ACHN (cell line): ENCODE results near the gene NACA2.
A peak's percentile ranks its signal among the peaks of the same experiment; 100 is the strongest.
"Not testable (repeated sequence)": the region's sequence is repeated elsewhere in the genome, so short reads cannot be mapped to it uniquely, and the experiment has no call there.

Source experiments
- DNase-seq: peaks from one replicate; pipeline ENCODE4 v3.0.0-alpha.2; 2015
- in situ Hi-C: cut with HindIII; loops from 2 replicates; pipeline ENCODE4 v1.10.0; 2017; ENCODE audit warnings: low sequenced_read_pairs, low pct_ligation_motif_present, low pct_unique_long_range_greater_than_20kb

The NACA2 gene

GRCh38 chr17:61583242-61583641 is 7.8 kb downstream of the NACA2 start:
- in situ Hi-C loops: no loop called here
- peak; percentile 70 for DNase-seq

DNA sequence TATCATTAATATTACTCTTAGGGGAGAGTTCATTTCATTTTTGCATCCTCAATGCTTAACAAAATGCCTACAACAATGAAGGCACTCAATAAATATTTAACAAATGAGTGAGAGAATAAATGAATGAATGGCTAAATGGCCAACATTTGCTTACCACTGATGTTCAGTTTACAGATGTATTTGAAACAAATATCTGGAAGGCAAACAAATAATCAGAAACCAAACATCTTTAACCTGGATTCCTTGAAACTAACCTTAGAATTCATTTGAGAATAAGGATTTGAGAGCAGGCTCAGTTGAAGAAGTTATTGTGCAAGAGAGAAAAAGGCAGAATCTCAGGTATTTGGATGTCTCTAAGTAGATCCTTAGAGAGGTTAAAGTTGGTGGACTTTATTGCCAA is 8.4 kb downstream of the NACA2 start:
- no peak for DNase-seq
- in situ Hi-C loops: no loop called here

DNA sequence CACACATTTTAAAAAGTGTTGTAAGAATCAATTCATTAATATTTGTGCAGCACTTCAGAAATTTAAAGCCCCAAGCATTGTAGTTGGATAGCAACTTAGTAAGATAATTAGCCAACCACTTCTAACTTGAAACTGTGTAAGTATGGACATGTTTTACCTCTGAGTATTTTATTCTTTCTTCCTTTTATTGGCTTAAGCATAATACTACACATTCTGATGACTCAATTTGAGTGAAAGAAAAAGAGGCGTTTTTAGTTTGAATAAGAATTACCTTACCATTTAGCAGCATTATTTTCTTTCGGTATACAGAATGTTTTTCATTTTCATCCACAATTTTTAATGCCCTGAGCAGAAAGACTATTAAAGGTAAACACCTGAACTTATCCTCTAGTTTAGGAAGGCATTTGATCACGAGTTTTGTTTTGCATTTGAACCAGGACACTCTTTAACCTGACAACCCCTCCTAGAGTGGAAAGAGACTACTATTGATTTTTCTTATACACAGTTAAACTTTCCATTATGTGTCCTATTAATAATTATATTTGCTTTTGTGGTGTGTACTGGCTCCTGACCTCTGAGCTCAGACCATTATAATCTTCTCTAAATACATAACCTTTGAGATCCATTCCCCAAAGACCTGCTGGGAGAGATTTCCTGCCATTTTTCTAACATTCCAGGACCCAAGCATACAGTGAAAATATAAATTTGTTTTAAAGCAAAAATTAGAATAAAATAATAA is 9.2 kb downstream of the NACA2 start:
- in situ Hi-C loops: no loop called here
- DNase-seq: no peak

DNA sequence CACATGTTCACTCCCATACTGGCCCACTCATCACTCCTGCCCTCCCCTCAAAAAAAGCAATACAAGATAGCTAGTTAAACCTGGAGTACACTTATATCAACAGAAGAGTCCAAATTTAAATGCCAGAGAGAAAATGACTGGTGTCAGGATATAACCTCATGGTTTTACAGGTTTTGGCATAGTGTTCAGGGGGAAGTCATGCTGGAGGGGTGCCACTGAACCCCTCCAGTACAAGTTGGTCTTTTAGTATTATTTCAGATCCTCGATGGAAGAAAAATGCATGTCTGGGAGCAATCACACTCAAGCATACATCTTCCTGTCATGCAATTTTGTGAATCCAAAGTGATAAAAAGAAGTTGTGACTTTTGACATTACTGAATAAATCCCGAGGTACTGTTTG is 10.5 kb downstream of the NACA2 start:
- DNase-seq: no peak
- in situ Hi-C loops: no loop called here

GRCh38 chr17:61579961-61580360 is 11.1 kb downstream of the NACA2 start:
- no peak for DNase-seq
- in situ Hi-C loops: no loop called here

DNA sequence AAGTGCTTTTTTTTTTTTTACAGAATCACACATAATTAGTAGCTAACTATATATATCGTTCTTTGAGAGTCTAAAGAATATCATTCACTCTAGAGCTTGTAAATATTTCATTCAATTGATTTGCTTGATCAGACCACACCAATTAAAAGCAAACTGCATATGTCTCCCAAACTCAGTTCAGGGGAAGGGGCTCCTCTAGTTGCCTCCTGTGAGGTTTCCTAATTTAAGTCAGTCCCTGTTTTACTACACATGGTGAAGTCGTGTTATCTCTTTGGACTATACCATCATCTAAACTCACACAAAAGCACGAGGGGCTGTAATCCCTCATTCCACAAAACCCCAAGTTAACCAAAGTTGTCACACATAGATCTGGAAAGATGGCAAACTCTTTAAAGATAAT is 11.7 kb downstream of the NACA2 start:
- no peak for DNase-seq
- in situ Hi-C loops: no loop called here

GRCh38 chr17:61578645-61579044 is 12.4 kb downstream of the NACA2 start:
- in situ Hi-C loops: no loop called here

GRCh38 chr17:61575983-61576382 is 15.0 kb downstream of the NACA2 start:
- DNase-seq: no peak
- in situ Hi-C loops: no loop called here

More at GRCh38 chr17:61578645-61579044, 12.4 kb downstream of the NACA2 start:
- DNase-seq: no peak

DNA sequence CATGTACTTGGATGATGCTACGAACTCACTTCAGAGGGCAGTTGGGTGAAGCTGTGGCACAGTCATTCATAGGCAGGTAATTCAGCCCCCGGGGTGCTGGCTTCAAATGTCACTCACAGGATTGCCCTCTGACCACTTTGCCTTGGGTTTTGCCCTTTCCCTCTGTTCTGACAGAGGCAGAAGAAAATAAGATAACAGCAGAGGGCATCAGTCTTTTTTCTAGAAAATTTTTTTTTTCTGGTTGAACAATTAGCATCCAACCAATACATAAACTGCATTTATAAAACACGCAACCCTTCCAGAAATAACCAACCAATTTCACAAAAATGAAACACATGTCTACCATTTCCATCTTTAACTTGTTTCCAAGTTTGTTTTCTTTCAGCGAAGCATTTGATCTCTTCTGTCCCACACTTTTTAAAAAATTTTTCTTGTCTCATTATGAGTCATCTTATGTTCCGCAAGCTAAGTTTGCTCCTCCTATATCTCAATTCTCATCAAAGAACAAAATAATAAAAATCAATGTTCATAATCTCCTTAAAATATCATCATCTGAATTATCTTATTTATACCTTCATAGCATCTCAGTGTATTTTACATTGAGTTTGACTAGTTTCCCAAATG is 15.6 kb downstream of the NACA2 start:
- in situ Hi-C loops: no loop called here
- no peak for DNase-seq

DNA sequence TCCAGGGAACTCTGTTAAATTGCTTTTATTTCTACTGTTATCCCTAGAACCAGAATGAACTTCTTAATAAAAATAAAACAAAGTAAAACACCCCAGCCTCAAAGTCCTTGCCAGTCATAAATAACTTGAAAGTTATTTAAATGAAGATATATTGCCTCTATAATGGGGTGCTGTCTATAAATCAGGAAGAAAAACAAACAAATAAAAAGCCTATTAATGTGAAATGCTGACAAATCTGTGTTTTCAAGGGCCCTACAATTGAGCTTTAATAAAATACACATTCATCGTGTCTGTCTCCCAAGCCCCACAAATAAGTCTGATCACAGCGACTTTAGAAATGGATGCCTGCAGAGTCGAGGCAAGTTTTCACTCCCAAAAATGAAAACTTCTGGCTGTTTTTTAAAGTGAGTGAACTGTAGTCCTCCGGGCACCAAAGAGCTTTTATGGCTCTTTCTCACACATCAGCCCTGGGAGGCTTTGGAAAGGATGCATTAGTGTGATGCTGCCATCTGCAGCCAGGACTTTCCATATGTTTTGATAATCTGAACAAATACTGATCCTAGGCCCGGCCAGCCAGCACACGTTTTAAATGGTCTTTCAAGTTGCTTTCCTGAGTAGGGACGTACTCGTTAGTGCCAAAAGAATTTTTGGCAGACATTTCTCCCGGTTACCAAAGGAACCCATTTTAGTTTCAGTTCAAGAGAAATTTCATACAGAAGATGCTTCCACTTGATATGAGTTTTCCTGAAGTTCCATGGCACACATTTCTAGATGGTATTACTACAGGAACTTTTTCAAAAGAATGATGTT is 16.3 kb downstream of the NACA2 start:
- in situ Hi-C loops: no loop called here
- DNase-seq: peak; percentile 36

- in situ Hi-C loops, DNase-seq: not testable (repeated sequence)
These were observed 18.5 kb downstream of the NACA2 start for GRCh38 chr17:61572547-61572946.

GRCh38 chr17:61571624-61572023 is 19.4 kb downstream of the NACA2 start:
- in situ Hi-C loops: no loop called here

GRCh38 chr17:61570118-61570517 is 20.9 kb downstream of the NACA2 start:
- in situ Hi-C loops: no loop called here

More at GRCh38 chr17:61571624-61572023, 19.4 kb downstream of the NACA2 start:
- DNase-seq: no peak

DNA sequence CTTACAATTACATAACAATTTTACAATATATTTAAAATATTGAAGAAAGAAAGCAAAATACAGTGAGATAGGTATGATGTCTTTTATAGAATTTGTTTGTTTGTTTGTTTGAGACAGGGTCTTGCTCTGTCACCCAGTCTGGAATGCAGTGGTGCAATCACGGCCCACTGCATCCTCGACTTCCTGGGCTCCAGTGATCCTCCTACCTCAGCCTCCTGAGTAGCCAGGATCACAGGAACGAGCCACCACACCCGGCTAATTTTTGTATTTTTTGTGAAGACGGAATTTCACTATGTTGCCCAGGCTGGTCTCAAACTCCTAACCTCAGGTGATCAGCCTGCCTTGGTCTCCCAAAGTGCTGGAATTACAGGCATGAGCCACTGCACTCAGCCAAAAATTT is 21.5 kb downstream of the NACA2 start:
- in situ Hi-C loops, DNase-seq: not testable (repeated sequence)

More at GRCh38 chr17:61570118-61570517, 20.9 kb downstream of the NACA2 start:
- DNase-seq: peak; percentile 12

- DNase-seq: no peak
- in situ Hi-C loops: no loop called here
These were observed 22.6 kb downstream of the NACA2 start for GRCh38 chr17:61568219-61569072.

DNA sequence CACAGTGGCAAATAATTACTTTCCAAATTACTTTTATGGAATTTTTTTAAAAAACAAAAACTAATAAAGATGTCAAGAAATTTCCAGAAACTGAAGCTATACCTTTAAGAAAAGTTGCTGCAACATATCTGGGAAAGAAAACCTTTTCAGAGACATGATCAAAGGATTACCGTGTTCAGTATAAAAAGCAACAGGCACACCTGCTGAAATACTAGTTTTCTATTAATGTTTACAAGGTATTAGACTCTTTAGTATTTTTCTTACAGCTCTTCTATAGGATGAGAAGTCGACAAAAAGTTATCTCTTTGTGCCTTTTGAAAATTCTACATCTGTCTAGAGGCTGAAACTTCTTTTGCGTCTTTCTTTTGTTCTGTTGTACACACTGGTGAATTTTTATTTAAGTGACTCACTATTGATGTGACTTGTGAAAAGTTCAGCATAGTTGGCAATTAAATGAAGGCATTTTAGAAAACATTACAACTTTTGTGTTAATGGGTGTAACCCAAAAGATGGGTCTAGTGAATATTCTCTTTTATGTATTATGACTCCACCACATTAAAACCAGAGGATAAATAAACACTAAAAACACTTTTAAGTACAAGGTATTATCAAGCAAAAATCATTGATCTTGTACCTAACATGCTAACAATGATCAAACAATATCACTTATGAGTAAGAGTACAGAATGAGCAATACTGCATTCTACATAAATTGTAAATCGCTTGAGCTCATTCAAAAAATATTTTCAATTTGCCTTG is 23.8 kb downstream of the NACA2 start:
- DNase-seq: no peak
- in situ Hi-C loops: no loop called here

GRCh38 chr17:61566448-61566847 is 24.6 kb downstream of the NACA2 start:
- DNase-seq, in situ Hi-C loops: not testable (repeated sequence)

GRCh38 chr17:61565850-61566249 is 25.2 kb downstream of the NACA2 start:
- in situ Hi-C loops, DNase-seq: not testable (repeated sequence)
